ENCODE results near the gene BEST4.
"Not testable (repeated sequence)": the region's sequence is repeated elsewhere in the genome, so short reads cannot be mapped to it uniquely, and the experiment has no call there.

BEST4 gene

GRCh38 chr1:44801491-44802305, 13.7 kb upstream of the BEST4 start:
- peak; percentile 7 to 27 for ATAC-seq

GRCh38 chr1:44799770-44800584, 12.0 kb upstream of the BEST4 start, which contains the start of gene PLK3:
TSS of gene PLK3 (plus strand) at chr1:44800377. CDS start at chr1:44800464, 87 bp downstream.
- peak; percentile 78 to 83 for ATAC-seq

- no peak for ATAC-seq
Observed at GRCh38 chr1:44798481-44799365, 10.8 kb upstream of the BEST4 start.

GRCh38 chr1:44797886-44798285, 9.9 kb upstream of the BEST4 start:
- not testable (repeated sequence) for ATAC-seq

GRCh38 chr1:44792736-44793502, 4.9 kb upstream of the BEST4 start:
- no peak for ATAC-seq

GRCh38 chr1:44790968-44791801, 3.2 kb upstream of the BEST4 start:
- ATAC-seq: no peak

- no peak for ATAC-seq
Observed at GRCh38 chr1:44787506-44787905, 464 bp downstream of the BEST4 start.

- no peak for ATAC-seq
Observed at GRCh38 chr1:44786841-44787426, 1.0 kb downstream of the BEST4 start.

- peak; percentile 60 to 62 for ATAC-seq
Observed at GRCh38 chr1:44786138-44786840, 1.7 kb downstream of the BEST4 start.

- ATAC-seq: no peak
Observed at GRCh38 chr1:44785501-44786137, 2.4 kb downstream of the BEST4 start.

GRCh38 chr1:44785029-44785380, 3.0 kb downstream of the BEST4 start:
- no peak for ATAC-seq

GRCh38 chr1:44784094-44785028, 3.6 kb downstream of the BEST4 start:
- peak; percentile 34 for ATAC-seq

- no peak for ATAC-seq
Observed at GRCh38 chr1:44783697-44784093, 4.3 kb downstream of the BEST4 start.

GRCh38 chr1:44780583-44781121, 7.3 kb downstream of the BEST4 start:
- ATAC-seq: no peak

GRCh38 chr1:44778705-44779576, 9.0 kb downstream of the BEST4 start:
- ATAC-seq: no peak

- ATAC-seq: no peak
Observed at GRCh38 chr1:44777969-44778635, 9.9 kb downstream of the BEST4 start.

Data from activated CD4-positive, CD25-positive, alpha-beta regulatory T cell treated with anti-CD3 and anti-CD28 coated beads, Interleukin-2, amount 50 U/mL, for 24 hours (primary cell).